Thoracic aorta (tissue), 2 donors: ENCODE results near the gene MB. TPM values are rescaled to one million over a fixed set of nuclear protein-coding genes. Genes with fewer than 3 reads are reported as not detected.
A peak's percentile ranks its signal among the peaks of the same experiment; 100 is the strongest.

ENCODE experiments used
- ATAC-seq: fragments of 150-250 bp; one replicate; pipeline ENCODE4 v1.8.0; 2017; ENCODE audit warnings: low read depth; ENCODE audit not compliant: insufficient number of reproducible peaks, low FRiP score
- DNase-seq: peaks from one replicate; pipeline ENCODE4 v3.0.0-alpha.2; 2020; ENCODE audit warnings: low spot score
- H3K27ac ChIP-seq, 2 donors: fragments of 200-600 bp; sonication (generic); 1 replicate in 1 of 2; 2 replicates in 1 of 2; pipeline ENCODE4 v1.5.1; 2016; ENCODE audit warnings: mild to moderate bottlenecking in 2 of 2, moderate library complexity in 2 of 2
- H3K27me3 ChIP-seq: fragments of 200-600 bp; sonication (generic); replicated peaks from 2 replicates; pipeline ENCODE4 v1.6.0; 2016; ENCODE audit warnings: mild to moderate bottlenecking; ENCODE audit not compliant: insufficient read depth
- H3K36me3 ChIP-seq: fragments of 200-600 bp; sonication (generic); one replicate; pipeline ENCODE4 v1.5.1; 2016
- H3K4me1 ChIP-seq, 2 donors: fragments of 200-600 bp; sonication (generic); 1 replicate in 1 of 2; 2 replicates in 1 of 2; pipeline versions ENCODE4 v1.5.1 to v1.6.0; 2016; ENCODE audit warnings: low read depth in 2 of 2, mild to moderate bottlenecking in 1 of 2; ENCODE audit not compliant: control insufficient read depth in 1 of 2
- H3K4me3 ChIP-seq: fragments of 200-600 bp; sonication (generic); 2 replicates; pipeline ENCODE4 v1.5.1; 2016; ENCODE audit warnings: mild to moderate bottlenecking
- H3K9me3 ChIP-seq: fragments of 200-600 bp; sonication (generic); 2 replicates; pipeline ENCODE4 v1.5.1; 2016
- CTCF ChIP-seq: fragments of 200-600 bp; sonication (generic); IDR thresholded peaks from one replicate; pipeline ENCODE4 v1.5.1; 2019; ENCODE audit warnings: antibody characterized with exemption
- total RNA-seq, 2 donors: library from RNA; depleted of rRNA; stranded (reverse); fragments of >200 nt; gene quantifications; one replicate each; pipeline versions ENCODE4 v1.1.0 to v1.2.3, GENCODE V29; 2016

The MB gene
- total RNA-seq, 2 donors from 2014 or later: not detected

- ATAC-seq (no peak), DNase-seq (no peak)
- H3K9me3 ChIP-seq: no peaks in the 10 kb centered on the region
- peaks cover 7 to 28% of the 10 kb centered on the region in 2 donors for H3K4me1 ChIP-seq
- no peaks in the 10 kb centered on the region for H3K36me3 ChIP-seq
- H3K27me3 ChIP-seq: no peaks in the 10 kb centered on the region
- no peak overlapping the region for H3K27ac ChIP-seq
- no peak overlapping the region for H3K4me3 ChIP-seq
- peak; percentile 11 for TF ChIP-seq CTCF
Observed at GRCh38 chr22:35631597-35631996, 14.5 kb upstream of the MB start.

GRCh38 chr22:35630891-35631290, 13.8 kb upstream of the MB start:
- Histone ChIP-seq H3K4me1 (peaks cover 7 to 28% of the 10 kb centered on the region in 2 donors), H3K4me3 (no peak overlapping the region), H3K27ac (no peak overlapping the region), H3K27me3 (no peaks in the 10 kb centered on the region), H3K9me3 (no peaks in the 10 kb centered on the region), H3K36me3 (no peaks in the 10 kb centered on the region)
- ATAC-seq (no peak), DNase-seq (no peak)
- no peak for TF ChIP-seq CTCF

- Histone ChIP-seq H3K27me3 (no peaks in the 10 kb centered on the region), H3K36me3 (no peaks in the 10 kb centered on the region), H3K27ac (peak overlapping the region; percentile 73 to 84), H3K4me3 (no peak overlapping the region), H3K4me1 (peaks cover 7 to 28% of the 10 kb centered on the region in 2 donors), H3K9me3 (no peaks in the 10 kb centered on the region)
- no peak for ATAC-seq
- no peak for TF ChIP-seq CTCF
- no peak for DNase-seq
Observed at GRCh38 chr22:35630387-35630793, 13.3 kb upstream of the MB start.

GRCh38 chr22:35629406-35630216, 12.5 kb upstream of the MB start:
- Histone ChIP-seq H3K27me3 (no peaks in the 10 kb centered on the region), H3K27ac (peak overlapping the region; percentile 73 to 84), H3K4me3 (peak overlapping the region; percentile 26), H3K36me3 (no peaks in the 10 kb centered on the region), H3K9me3 (no peaks in the 10 kb centered on the region), H3K4me1 (peaks cover 7 to 28% of the 10 kb centered on the region in 2 donors)
- ATAC-seq (peak; percentile 38), DNase-seq (peak; percentile 73)
- TF ChIP-seq CTCF: no peak

GRCh38 chr22:35628732-35629131, 11.6 kb upstream of the MB start:
- Histone ChIP-seq H3K4me1 (peaks cover 7 to 28% of the 10 kb centered on the region in 2 donors), H3K36me3 (no peaks in the 10 kb centered on the region), H3K27ac (peak overlapping the region; percentile 73 to 84), H3K27me3 (no peaks in the 10 kb centered on the region), H3K4me3 (no peak overlapping the region), H3K9me3 (no peaks in the 10 kb centered on the region)
- ATAC-seq (no peak), DNase-seq (no peak)
- no peak for TF ChIP-seq CTCF
